Hepatic stellate cell (primary cell): ENCODE data around the gene EHD4.
A peak's percentile ranks its signal among the peaks of the same experiment; 100 is the strongest.

ENCODE experiments used
- DNase-seq: peaks from one replicate; pipeline ENCODE4 v3.0.0; 2011; ENCODE audit warnings: low spot score

The EHD4 gene

GRCh38 chr15:41880156-41880877 lies 92.0 kb downstream of the EHD4 start:
- DNase-seq, result no peak

DNA sequence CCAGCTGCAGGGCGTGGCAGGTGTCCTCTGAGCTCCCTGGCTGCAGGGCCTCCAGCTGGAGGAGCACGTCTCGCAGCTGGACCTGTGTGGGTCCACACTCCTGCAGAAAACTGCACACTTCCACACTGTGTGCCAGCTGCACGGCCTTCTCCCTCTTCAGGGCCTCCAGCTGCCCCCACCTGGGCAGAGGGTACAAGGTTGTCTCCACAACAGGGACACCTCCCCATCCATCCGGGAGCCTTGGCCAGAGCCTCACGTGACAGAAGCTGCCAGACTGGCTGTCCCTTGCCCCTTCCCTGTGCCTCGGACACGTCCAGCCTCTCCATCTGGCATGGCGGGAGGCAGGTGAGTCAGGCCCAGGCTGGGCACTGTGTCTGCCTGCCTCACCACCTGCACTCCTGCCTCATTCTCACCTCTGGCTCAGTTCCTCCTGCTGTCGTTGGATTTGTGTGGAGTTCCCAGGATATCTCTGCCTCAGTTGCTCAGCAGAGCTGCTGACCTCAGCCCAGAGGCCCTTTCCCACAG lies 93.0 kb downstream of the EHD4 start:
- no peak for DNase-seq

- no peak for DNase-seq
These were observed 94.0 kb downstream of the EHD4 start for GRCh38 chr15:41878355-41878699.

- DNase-seq, result no peak
These were observed 94.6 kb downstream of the EHD4 start for GRCh38 chr15:41877631-41878354.

- no peak for DNase-seq
These were observed 95.7 kb downstream of the EHD4 start for GRCh38 chr15:41876689-41877088.

GRCh38 chr15:41876007-41876406 lies 96.3 kb downstream of the EHD4 start:
- DNase-seq, result no peak

- DNase-seq, result no peak
These were observed 97.6 kb downstream of the EHD4 start for GRCh38 chr15:41874736-41875135.

DNA sequence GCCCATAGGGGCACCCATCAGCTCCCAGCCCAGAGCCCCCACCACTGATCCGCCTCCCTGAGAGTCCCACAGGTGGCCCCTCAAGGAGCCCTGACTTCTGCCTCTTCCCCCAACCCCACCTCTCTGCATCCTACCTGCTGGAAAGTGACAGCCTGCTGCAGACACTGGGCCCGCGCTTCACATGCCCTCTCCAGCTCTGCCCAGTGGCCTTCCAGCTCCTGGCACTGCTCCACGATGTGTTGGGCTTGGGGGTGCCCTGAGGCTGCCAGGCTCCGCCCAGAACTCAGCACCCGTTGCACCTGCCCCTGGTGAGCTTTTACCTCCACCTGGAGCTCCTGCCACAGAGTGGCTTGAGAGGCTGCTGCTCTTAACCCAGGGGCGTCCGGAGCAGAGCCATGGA lies 98.6 kb downstream of the EHD4 start:
- DNase-seq, result no peak

GRCh38 chr15:41872166-41872747 lies 100.1 kb downstream of the EHD4 start:
- no peak for DNase-seq

- DNase-seq, result no peak
These were observed 101.0 kb downstream of the EHD4 start for GRCh38 chr15:41871175-41871905.

DNA sequence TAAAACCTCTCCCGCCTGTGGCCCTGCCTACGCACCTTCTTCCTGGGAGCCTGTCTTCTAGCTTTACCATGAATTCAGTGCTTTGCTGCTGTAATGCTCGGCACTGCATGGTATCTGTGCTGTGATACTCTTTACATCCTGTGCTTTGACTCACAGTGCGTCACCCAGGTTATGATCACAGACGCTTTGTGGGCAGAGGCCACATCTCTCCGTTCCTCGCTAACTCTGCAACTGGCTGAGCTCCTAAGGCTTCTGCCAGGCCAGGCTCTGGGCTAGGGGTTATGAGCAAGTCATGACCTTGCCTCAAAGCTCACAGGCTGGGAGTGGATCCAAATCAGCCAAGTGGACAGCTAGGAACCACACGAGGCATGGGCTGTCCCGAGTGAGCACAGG lies 101.7 kb downstream of the EHD4 start:
- peak; percentile 72 for DNase-seq

DNA sequence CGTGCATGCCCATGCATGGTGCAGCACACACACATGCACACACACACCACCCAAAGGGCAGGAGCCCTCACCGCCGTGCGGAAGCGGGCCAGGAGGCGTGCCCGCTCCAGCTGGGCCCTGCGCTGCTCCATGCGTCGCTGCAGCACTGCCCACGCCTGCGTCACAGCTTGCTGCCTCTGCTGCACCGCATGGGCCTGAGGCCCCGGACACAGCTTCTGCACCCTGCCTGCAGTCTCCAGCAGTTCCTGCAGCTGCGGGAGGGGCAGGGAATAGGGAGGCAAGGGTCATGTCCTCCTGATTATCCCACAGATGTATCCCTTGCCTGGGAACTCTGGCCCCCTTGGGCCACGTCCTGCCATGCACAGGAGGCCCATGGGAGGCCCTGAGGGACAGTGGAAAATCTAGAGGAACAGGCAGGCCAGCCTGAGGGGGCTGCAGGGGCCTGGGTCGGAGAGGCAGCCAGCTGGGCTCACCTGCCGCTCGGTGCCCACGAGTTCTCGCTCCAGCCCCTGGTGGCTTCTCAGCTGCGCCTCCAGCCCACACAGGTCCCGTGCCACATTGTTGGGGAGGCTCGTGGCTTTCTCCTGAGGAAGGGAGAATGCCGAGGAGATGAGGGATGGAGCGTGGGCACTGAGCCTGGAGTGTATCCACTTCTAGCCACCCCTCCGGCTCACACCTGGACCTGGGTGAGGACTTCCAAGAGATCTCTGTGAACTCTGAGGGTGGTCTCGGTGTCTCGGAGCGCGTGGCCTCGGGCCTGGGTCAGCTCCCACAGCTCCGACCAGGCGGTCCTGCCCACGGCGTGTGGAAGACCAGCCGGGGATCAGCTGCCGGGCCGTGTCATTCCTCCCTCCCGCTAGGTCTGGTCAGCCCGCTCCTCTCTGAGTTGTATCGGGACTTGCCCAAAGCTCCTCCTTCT lies 102.3 kb downstream of the EHD4 start:
- DNase-seq, result no peak

DNA sequence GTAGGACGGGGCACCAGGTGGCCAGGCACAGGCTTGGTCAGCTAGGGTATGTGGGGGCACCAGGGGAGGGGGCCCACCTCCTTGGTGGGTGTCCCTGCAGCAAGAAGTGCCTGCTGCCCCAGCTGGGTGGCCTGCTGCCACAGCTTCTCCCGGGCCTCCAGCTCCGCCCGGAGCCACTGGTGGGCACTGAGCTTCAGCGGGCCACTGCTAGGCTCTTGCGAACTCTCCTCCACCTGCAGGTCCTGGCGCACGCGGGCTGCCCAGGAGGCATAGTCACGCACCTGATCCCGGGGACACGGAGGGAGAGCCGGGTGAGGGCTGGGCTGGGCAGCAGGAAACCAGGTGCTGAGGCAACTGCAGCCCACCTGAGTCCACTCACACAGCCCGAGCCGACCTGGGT lies 104.0 kb downstream of the EHD4 start:
- DNase-seq, result no peak

DNA sequence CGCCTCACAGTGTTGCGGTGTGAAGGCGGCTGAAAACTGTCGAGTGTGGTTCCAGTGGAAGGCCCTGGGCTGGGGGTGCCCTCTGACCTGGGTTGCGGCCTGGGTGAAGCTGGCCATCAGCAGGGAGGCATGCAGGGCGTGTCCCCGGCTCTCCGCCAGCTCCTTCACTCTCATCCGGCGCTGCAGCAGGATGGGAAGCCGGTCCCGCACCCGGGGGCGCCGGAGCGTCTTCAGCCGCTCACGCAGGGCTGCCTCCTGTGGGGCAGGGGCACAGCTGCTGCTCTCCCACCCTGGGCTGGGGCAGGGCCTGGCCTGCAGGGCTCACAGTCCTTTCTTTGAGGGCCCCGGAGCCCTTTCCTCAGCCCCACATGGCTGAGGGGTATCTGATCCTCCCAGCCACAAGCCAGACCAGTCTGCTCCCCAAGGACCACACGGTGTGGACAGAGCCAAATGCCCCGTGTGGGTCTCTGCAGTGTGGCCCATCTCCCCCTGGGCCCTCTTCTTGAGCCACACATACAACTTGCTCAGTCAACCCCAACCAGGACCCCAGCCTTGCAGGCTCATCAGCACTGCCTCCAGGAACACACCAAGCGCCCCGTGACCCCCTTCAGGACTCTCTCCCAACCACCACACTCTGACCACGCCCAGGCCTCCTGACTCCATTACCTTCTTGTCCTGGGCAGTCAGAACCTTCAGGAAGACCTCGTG lies 105.3 kb downstream of the EHD4 start:
- DNase-seq, result no peak

GRCh38 chr15:41866263-41866703 lies 106.1 kb downstream of the EHD4 start:
- DNase-seq, result no peak

- DNase-seq, result no peak
These were observed 106.8 kb downstream of the EHD4 start for GRCh38 chr15:41865490-41866055.

GRCh38 chr15:41862515-41863116 lies 109.7 kb downstream of the EHD4 start:
- no peak for DNase-seq

DNA sequence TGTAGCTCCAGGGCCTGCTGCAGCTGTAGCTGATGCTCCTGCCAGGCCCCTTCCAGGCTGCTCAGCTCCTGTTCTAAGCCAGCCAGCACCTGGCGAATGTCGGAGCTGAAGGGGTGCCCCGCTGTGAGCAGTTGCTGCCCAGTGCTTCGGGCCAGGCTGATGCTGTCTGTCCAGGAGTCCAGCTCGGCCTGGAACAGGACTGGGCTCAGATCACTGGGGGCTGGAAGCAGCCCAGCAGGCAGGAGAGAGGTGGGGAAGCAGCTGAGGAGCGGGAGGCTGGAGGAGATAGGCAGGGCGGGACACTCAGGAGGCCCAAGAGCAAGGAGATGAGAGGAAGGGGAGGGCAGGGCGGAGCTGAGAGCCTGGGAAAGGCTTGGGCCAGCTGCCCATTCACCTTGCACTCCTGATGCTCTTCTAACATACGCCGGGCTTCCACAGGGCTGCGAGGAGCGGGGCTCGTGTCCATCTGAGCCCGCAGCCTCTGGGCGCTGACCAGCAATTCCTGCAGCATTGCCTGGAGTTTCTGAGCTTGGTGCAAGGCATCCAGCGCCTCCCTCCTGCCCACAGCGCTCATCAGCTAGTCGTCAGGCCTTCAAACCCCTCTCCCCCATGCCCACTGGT lies 110.5 kb downstream of the EHD4 start:
- no peak for DNase-seq

DNA sequence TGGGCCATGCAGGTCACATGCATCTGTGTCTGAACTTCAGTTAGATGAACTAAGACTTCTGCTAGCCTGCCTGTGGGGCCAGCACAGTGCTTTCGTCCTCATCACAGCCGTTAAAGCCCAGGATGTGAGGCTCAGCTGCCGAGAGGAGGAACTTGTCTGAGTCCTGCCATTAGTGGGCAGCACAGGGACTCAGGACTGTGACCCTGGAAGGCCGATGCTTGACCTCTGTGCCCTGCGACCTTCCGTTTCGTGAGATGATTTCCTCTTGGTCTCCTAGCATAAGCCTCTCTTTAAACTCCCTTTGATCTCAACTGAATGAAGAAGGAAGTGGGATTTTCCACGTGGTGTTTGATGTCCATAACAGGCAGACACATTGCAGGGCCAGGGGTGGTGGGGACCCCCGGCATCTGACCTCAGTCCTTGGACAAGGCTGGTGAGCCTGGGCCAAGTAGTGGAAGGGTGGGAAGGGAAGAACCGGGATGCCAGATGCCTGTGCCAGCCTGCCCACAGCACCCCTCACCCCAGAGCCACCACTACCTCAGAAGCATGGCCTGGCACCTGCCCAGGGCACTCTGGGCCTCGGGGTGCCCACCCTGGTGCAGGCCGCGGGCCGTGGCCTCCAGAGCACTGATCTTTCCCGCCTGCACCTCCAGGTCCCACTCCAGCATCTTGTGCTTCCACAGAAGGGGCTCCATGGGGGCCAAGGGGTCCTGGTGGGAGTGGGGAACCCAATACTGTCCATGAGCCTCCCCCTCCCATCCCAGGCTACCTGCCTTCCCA lies 112.1 kb downstream of the EHD4 start:
- no peak for DNase-seq
